LNCAP (cell line): Measurements from ENCODE around the gene TNIP1.

Experiments used
- TF ChIP-seq, protein P1 (sequence below): fragments of 450-650 bp; IDR thresholded peaks from 2 replicates; pipeline ENCODE4 v1.5.1; 2017; ENCODE audit warnings: mild to moderate bottlenecking

The TNIP1 gene

DNA sequence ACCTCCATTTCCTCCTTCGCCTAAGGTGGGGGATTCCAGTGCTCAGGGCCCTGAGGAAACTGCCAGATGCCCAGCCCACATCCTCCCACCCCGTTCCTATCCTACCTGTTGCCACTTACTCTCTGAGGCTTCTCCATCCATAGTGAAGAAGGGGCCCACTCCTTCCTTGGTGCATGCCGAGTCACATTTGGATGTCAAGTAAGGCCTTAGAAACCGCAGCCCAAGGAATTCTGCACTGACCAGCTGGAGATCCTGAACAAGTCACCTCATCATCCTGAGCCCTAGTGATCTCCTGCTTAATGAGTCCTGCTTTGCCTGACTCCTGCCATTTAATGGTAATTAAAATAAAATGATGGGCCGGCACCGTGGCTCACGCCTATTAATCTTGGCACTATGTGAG lies 6.7 kb upstream of the TNIP1 start:
- TF ChIP-seq, protein P1, sequence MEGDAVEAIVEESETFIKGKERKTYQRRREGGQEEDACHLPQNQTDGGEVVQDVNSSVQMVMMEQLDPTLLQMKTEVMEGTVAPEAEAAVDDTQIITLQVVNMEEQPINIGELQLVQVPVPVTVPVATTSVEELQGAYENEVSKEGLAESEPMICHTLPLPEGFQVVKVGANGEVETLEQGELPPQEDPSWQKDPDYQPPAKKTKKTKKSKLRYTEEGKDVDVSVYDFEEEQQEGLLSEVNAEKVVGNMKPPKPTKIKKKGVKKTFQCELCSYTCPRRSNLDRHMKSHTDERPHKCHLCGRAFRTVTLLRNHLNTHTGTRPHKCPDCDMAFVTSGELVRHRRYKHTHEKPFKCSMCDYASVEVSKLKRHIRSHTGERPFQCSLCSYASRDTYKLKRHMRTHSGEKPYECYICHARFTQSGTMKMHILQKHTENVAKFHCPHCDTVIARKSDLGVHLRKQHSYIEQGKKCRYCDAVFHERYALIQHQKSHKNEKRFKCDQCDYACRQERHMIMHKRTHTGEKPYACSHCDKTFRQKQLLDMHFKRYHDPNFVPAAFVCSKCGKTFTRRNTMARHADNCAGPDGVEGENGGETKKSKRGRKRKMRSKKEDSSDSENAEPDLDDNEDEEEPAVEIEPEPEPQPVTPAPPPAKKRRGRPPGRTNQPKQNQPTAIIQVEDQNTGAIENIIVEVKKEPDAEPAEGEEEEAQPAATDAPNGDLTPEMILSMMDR, result no peak

DNA sequence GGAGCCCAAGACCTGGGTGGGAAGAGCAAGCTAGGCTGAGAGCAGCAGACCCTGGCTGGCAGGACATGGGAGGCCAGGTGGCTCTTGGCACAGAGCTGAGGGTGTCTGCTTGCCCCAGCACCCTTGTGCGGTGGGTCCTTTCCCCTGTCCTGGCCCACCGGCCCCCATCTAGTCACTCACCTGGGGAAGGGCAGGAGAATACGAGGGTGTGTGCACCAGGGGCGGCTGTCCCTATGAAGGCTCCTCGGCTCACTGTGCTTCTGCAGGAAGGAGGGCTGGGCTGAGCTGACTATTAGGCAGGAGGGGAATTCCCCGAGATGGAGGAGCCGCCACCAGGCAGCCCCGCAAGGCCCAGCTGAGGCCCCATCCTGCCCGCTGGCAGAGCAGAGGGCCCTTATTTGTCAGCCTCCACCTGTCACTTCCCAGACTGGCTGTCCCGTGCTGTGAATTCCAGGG lies 6.1 kb upstream of the TNIP1 start:
- TF ChIP-seq, protein P1, result no peak

DNA sequence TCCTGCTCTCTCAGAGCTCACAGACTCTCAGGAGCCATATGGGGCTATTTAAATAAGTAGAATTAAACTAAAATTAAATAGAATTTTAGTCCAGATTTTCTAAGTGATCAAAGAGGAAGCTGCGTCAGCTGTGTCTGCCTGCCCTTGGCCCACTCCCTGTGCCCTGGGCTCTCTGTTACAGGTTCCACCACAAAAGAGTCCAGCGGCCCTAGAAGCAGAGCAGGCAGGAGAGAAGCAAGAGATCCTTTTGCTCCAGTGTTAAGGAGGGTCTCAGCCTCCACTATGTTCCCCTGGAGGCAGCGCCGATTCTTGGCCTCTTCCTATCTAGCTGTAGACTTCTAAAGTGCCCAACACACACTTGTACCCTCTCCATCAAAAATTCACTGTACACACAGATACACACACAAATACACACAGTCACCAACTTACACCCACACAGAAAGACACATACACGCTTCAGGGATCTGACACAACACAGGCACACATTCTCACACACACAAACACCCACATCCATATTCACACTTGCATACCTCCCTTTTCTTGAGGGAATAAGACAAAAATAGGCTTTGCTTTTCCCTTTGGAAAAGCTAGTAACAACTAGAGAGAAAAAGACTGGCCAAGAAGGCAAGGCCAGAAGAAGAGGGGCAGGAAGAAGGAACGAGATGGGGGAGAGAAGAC lies 5.5 kb upstream of the TNIP1 start:
- TF ChIP-seq, protein P1, result no peak

DNA sequence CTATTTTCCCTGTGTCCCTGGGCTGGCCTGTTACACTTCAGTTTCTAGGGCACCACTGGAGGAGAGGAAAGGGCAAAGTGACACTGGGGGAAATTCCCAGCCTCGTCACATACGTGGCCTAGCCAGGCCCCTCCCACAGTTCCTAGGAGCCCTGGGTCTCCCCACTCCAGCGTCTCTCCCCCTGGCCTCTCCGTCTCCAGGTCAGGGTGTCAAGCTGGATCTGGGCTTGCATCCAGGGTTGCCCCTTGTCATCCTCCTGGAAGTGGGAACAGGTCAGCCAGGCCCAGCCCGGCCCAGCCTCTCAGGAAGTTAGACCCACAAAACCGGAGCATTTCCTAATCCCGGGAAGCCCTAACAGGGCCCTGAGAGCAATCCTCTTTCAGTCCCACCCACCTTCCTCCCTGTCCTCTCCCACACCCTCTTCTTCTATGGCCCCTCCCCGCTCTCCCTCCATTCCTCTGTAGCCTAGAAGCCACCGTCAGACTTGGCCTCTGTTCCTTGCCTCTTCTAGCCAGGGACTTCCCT lies 4.7 kb upstream of the TNIP1 start:
- TF ChIP-seq, protein P1, result no peak

DNA sequence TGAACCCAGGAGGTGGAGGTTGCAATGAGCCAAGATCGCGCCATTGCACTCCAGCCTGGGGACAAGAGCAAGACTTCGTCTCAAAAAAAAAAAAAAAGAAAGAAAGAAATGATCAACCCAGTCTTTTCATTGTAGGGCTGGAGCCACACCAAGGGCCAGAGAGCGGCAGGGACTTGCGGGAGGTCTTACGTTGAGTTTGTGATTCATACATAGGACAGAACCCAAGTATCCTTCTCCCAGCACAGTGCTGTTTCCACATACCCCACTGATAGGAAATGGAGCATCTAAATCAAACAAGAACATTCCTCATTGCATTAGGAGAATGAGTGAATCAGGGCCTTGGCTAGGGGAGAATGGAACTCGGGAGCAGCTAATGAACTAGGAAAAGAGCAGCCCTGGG lies 3.5 kb upstream of the TNIP1 start:
- TF ChIP-seq, protein P1, result no peak

DNA sequence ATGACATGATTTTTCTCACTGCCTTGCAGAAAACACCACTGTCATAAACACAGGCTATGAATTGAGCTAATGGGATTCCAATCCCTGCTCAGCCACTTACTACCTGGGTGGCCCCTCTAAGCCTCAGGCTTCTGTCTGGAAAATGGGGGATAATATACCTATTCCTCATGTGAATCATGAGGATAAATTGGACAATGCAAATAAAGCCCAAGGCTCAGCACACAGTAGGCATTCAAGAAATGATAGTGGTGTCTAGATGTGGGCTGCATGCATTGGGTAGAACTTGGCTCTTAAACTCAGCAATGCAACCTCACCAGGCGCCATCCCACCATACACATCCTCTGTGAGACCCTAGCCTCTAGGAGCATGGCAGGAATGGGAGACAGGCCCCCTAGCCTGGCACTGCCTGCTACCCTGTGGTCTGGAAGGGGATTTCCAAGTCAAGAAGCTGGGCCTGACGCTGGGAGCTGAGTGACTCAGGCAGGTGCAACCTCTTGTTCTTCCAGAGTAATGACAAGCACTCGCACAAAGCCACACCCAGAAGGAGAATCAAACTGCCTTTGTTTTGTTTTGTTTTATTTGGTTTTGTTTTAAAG lies 2.3 kb upstream of the TNIP1 start:
- TF ChIP-seq, protein P1, result no peak

DNA sequence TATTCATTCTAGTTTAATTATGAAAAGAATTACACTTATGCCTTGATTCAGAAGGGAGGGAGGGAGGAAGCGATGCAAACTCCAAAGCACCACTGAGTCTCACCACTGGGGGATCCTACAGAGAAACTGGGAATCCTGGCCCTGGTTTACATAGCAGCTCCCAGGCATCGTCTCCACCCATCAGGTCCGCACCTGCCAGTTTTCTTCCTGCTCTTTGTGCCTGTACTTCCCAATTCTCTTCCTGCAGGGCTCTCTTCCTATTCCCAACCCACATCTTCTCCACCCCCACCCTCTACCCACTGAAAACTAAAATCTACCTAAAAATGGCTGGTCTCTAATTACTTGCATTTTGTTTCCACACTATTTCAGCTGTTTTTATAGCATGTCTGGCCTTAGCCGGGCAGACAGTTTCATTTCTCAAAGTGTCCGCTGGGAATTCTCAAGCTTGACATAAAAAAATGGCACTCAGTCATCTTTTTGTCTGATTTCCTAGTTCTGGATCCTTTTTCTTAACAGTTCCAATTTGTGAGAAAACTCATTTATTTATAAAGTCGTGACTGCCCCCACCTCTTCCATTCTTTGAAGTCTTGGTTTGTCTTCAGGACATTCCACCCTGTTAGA lies 1.6 kb upstream of the TNIP1 start:
- TF ChIP-seq, protein P1, result no peak
